Measurements from ENCODE around the gene CHMP1A. TPM values are rescaled to one million over a fixed set of nuclear protein-coding genes. Genes with fewer than 3 reads are reported as not detected.
"Not testable (repeated sequence)": the region's sequence is repeated elsewhere in the genome, so short reads cannot be mapped to it uniquely, and the experiment has no call there.

Gene CHMP1A
- total RNA-seq, 2 donors from 2014 or later, result 118 to 176 TPM

GRCh38 chr16:89693931-89694783 is 36.6 kb upstream of the CHMP1A start:
- Histone ChIP-seq H3K27ac (no peak overlapping the region), H3K4me3 (no peak overlapping the region), H3K9me3 (no peaks in the 10 kb centered on the region), H3K27me3 (no peaks in the 10 kb centered on the region), H3K4me1 (no peaks in the 10 kb centered on the region), H3K36me3 (peaks cover 17% of the 10 kb centered on the region), H3K9ac (ENCODE audit: low read depth in 2 of 2, low read length in 2 of 2) (no peak overlapping the region)
- TF ChIP-seq CTCF (IDR thresholded peaks at IDR 0.05), result no peak
- no peak for DNase-seq
- intact Hi-C loops (cut with DNase I), result no loop called here

- H3K27ac ChIP-seq, result no peak overlapping the region
- intact Hi-C loops (cut with DNase I), result no loop called here
- H3K36me3 ChIP-seq, result peaks cover 17% of the 10 kb centered on the region
- no peak overlapping the region for H3K4me3 ChIP-seq
- H3K27me3 ChIP-seq, result no peaks in the 10 kb centered on the region
- no peaks in the 10 kb centered on the region for H3K4me1 ChIP-seq
- no peak overlapping the region for H3K9ac ChIP-seq (ENCODE audit: low read depth in 2 of 2, low read length in 2 of 2)
- no peaks in the 10 kb centered on the region for H3K9me3 ChIP-seq
- no peak for DNase-seq
- TF ChIP-seq CTCF (IDR thresholded peaks at IDR 0.05), result no peak
Observed at GRCh38 chr16:89693289-89693731, 35.8 kb upstream of the CHMP1A start.

GRCh38 chr16:89691986-89692569 is 34.6 kb upstream of the CHMP1A start:
- Histone ChIP-seq H3K9ac (ENCODE audit: low read depth in 2 of 2, low read length in 2 of 2) (no peak overlapping the region), H3K27me3 (no peaks in the 10 kb centered on the region), H3K9me3 (no peaks in the 10 kb centered on the region), H3K36me3 (peaks cover 17% of the 10 kb centered on the region), H3K4me1 (peaks cover 11% of the 10 kb centered on the region), H3K4me3 (no peak overlapping the region), H3K27ac (no peak overlapping the region)
- intact Hi-C loops (cut with DNase I), result no loop called here
- TF ChIP-seq CTCF (IDR thresholded peaks at IDR 0.05), result no peak
- DNase-seq, result no peak

- Histone ChIP-seq H3K27me3 (no peaks in the 10 kb centered on the region), H3K9ac (ENCODE audit: low read depth in 2 of 2, low read length in 2 of 2) (no peak overlapping the region), H3K9me3 (no peaks in the 10 kb centered on the region), H3K4me3 (no peak overlapping the region), H3K27ac (no peak overlapping the region), H3K36me3 (peaks cover 17% of the 10 kb centered on the region), H3K4me1 (peaks cover 11% of the 10 kb centered on the region)
- no peak for DNase-seq
- no peak for TF ChIP-seq CTCF (IDR thresholded peaks at IDR 0.05)
- intact Hi-C loops (cut with DNase I), result no loop called here
Observed at GRCh38 chr16:89691231-89691985, 33.9 kb upstream of the CHMP1A start.

GRCh38 chr16:89690392-89690901 is 32.9 kb upstream of the CHMP1A start:
- intact Hi-C loops (cut with DNase I), result no loop called here
- H3K9ac ChIP-seq (ENCODE audit: low read depth in 2 of 2, low read length in 2 of 2), result no peak overlapping the region
- no peak overlapping the region for H3K4me3 ChIP-seq
- H3K4me1 ChIP-seq, result peaks cover 11% of the 10 kb centered on the region
- no peak for DNase-seq
- peaks cover 17% of the 10 kb centered on the region for H3K36me3 ChIP-seq
- no peak overlapping the region for H3K27ac ChIP-seq
- H3K27me3 ChIP-seq, result no peaks in the 10 kb centered on the region
- TF ChIP-seq CTCF (IDR thresholded peaks at IDR 0.05), result no peak
- no peaks in the 10 kb centered on the region for H3K9me3 ChIP-seq

- intact Hi-C loops (cut with DNase I); H3K27ac ChIP-seq; DNase-seq; H3K9me3 ChIP-seq; H3K9ac ChIP-seq (ENCODE audit: low read depth in 2 of 2, low read length in 2 of 2); H3K27me3 ChIP-seq; H3K4me3 ChIP-seq: not testable (repeated sequence)
- peaks cover 17% of the 10 kb centered on the region for H3K36me3 ChIP-seq
- H3K4me1 ChIP-seq, result peaks cover 11% of the 10 kb centered on the region
Observed at GRCh38 chr16:89689621-89690020, 32.1 kb upstream of the CHMP1A start.

All from colonic mucosa (tissue), 4 donors.